CMK (cell line): ENCODE data around the gene CUX1.
A peak's percentile ranks its signal among the peaks of the same experiment; 100 is the strongest.

Experiments used
- DNase-seq: peaks from one replicate; pipeline ENCODE4 v3.0.0-alpha.2; 2010; ENCODE audit warnings: low read depth

The CUX1 gene

GRCh38 chr7:101896316-101896715 is 78.9 kb downstream of the CUX1 start:
- no peak for DNase-seq

GRCh38 chr7:101896941-101897340 is 79.5 kb downstream of the CUX1 start:
- DNase-seq = no peak

GRCh38 chr7:101898106-101898505 is 80.7 kb downstream of the CUX1 start:
- no peak for DNase-seq

- DNase-seq = no peak
Observed at GRCh38 chr7:101899616-101900015, 82.2 kb downstream of the CUX1 start.

- DNase-seq = no peak
Observed at GRCh38 chr7:101900103-101900502, 82.7 kb downstream of the CUX1 start.

GRCh38 chr7:101901661-101902491 is 84.5 kb downstream of the CUX1 start:
- DNase-seq = no peak

- peak; percentile 60 for DNase-seq
Observed at GRCh38 chr7:101902680-101903514, 85.5 kb downstream of the CUX1 start.

- DNase-seq = no peak
Observed at GRCh38 chr7:101903515-101903868, 86.1 kb downstream of the CUX1 start.

- DNase-seq = no peak
Observed at GRCh38 chr7:101904019-101904418, 86.6 kb downstream of the CUX1 start.

- DNase-seq = no peak
Observed at GRCh38 chr7:101905203-101905865, 87.9 kb downstream of the CUX1 start.

- DNase-seq = no peak
Observed at GRCh38 chr7:101906291-101907240, 89.1 kb downstream of the CUX1 start.

- no peak for DNase-seq
Observed at GRCh38 chr7:101910991-101911799, 93.8 kb downstream of the CUX1 start.

- no peak for DNase-seq
Observed at GRCh38 chr7:101911800-101912715, 94.6 kb downstream of the CUX1 start.

GRCh38 chr7:101912716-101913110 is 95.3 kb downstream of the CUX1 start:
- DNase-seq = no peak

- DNase-seq = no peak
Observed at GRCh38 chr7:101913247-101913721, 95.9 kb downstream of the CUX1 start.

GRCh38 chr7:101913851-101914250 is 96.4 kb downstream of the CUX1 start:
- DNase-seq = peak; percentile 68

GRCh38 chr7:101915000-101915399 is 97.6 kb downstream of the CUX1 start:
- DNase-seq = no peak

GRCh38 chr7:101916041-101916800 is 98.8 kb downstream of the CUX1 start:
- no peak for DNase-seq

GRCh38 chr7:101916876-101917275 is 99.5 kb downstream of the CUX1 start:
- no peak for DNase-seq
